Stimulated activated CD8-positive, alpha-beta memory T cell treated with anti-CD3 and anti-CD28 coated beads, Interleukin-4, amount 100 ng/mL, for 4 hours (primary cell): Measurements from ENCODE around the gene ILRUN.
"Not testable (repeated sequence)": the region's sequence is repeated elsewhere in the genome, so short reads cannot be mapped to it uniquely, and the experiment has no call there.

Experiments
- DNase-seq, 2 donors: peaks; one replicate each; pipeline ENCODE4 v3.0.0-alpha.2; 2020; ENCODE audit warnings: low read depth in 2 of 2, low spot score in 1 of 2

The ILRUN gene

GRCh38 chr6:34697904-34698559 lies 1.5 kb upstream of the ILRUN start:
- no peak for DNase-seq

- DNase-seq = no peak
These were observed 923 bp upstream of the ILRUN start for GRCh38 chr6:34697544-34697836.

- no peak for DNase-seq
These were observed 303 bp downstream of the ILRUN start for GRCh38 chr6:34696189-34696738.

GRCh38 chr6:34695729-34696188 lies 808 bp downstream of the ILRUN start:
- DNase-seq = no peak

- DNase-seq = no peak
These were observed 4.3 kb downstream of the ILRUN start for GRCh38 chr6:34692280-34692679.

GRCh38 chr6:34689742-34690141 lies 6.8 kb downstream of the ILRUN start:
- DNase-seq = no peak

GRCh38 chr6:34688956-34689355 lies 7.6 kb downstream of the ILRUN start:
- DNase-seq = no peak

- DNase-seq = no peak
These were observed 11.6 kb downstream of the ILRUN start for GRCh38 chr6:34684919-34685318.

- DNase-seq = no peak
These were observed 12.2 kb downstream of the ILRUN start for GRCh38 chr6:34684364-34684763.

GRCh38 chr6:34680802-34681515 lies 15.6 kb downstream of the ILRUN start:
- no peak for DNase-seq

- DNase-seq = not testable (repeated sequence)
These were observed 16.3 kb downstream of the ILRUN start for GRCh38 chr6:34680313-34680712.

GRCh38 chr6:34679552-34680253 lies 16.9 kb downstream of the ILRUN start:
- no peak for DNase-seq

GRCh38 chr6:34676140-34676539 lies 20.4 kb downstream of the ILRUN start:
- DNase-seq = no peak

- DNase-seq = not testable (repeated sequence)
These were observed 21.6 kb downstream of the ILRUN start for GRCh38 chr6:34674930-34675329.

GRCh38 chr6:34674268-34674639 lies 22.3 kb downstream of the ILRUN start:
- DNase-seq = no peak

GRCh38 chr6:34673064-34673463 lies 23.5 kb downstream of the ILRUN start:
- no peak for DNase-seq

- no peak for DNase-seq
These were observed 23.9 kb downstream of the ILRUN start for GRCh38 chr6:34672657-34673043.

GRCh38 chr6:34671801-34672656 lies 24.5 kb downstream of the ILRUN start:
- peak in 1 of 2 donors; percentile 66 for DNase-seq

GRCh38 chr6:34671367-34671766 lies 25.2 kb downstream of the ILRUN start:
- no peak for DNase-seq

GRCh38 chr6:34668799-34669198 lies 27.8 kb downstream of the ILRUN start:
- not testable (repeated sequence) for DNase-seq
